Measurements from ENCODE around the gene GMCL2. TPM values are rescaled to one million over a fixed set of nuclear protein-coding genes. Genes with fewer than 3 reads are reported as not detected.

GMCL2 gene
- total RNA-seq, 1 experiment from 2014 or later: not detected

- no peak overlapping the region for H2BK20ac ChIP-seq (ENCODE audit: low read depth, low read length, poor library complexity, severe bottlenecking)
- H3K4me3 Mint-ChIP-seq: no peak overlapping the region
- H3K9me3 Mint-ChIP-seq: no peaks in the 10 kb centered on the region; a peak in 1 of 5 replicates
- H3K36me3 Mint-ChIP-seq (ENCODE audit: insufficient read depth in 1 of 3, low read depth in 3 of 3): peaks cover 2 to 7% (median 6%) of the 10 kb centered on the region in 3 experiments; a peak in 5 of 7 replicates
- no peak overlapping the region for H3K14ac ChIP-seq (ENCODE audit: insufficient read depth, low read length)
- H3K27ac Mint-ChIP-seq: no peak overlapping the region
- H2BK5ac ChIP-seq (ENCODE audit: insufficient read length, low read length): no peak overlapping the region
- H3K27me3 Mint-ChIP-seq (ENCODE audit: low read depth): peaks cover 1% of the 10 kb centered on the region; the same call in 1 of the 2 replicates
- no peaks in the 10 kb centered on the region for H3K79me1 ChIP-seq (ENCODE audit: insufficient read depth, low read depth, low read length, poor library complexity, severe bottlenecking)
- peaks cover 17 to 24% of the 10 kb centered on the region in 2 experiments for H3K4me1 Mint-ChIP-seq
- no peak overlapping the region for H3K27ac ChIP-seq (ENCODE audit: insufficient read length, low read depth, low read length)
- H2AK5ac ChIP-seq (ENCODE audit: insufficient read length, low read length): no peak overlapping the region
- TF ChIP-seq CTCF (conservative IDR thresholded peaks at IDR 0.05): no peak
- no peak overlapping the region for H3K23ac ChIP-seq (ENCODE audit: insufficient read length, low read depth, low read length)
- no peak overlapping the region for H4K5ac ChIP-seq (ENCODE audit: insufficient read length, low read depth, low read length)
- H2BK12ac ChIP-seq (ENCODE audit: insufficient read length, low read depth, low read length): no peak overlapping the region
- no peak overlapping the region for H4K91ac ChIP-seq (ENCODE audit: insufficient read length, low read depth, low read length)
- H3K23me2 ChIP-seq (ENCODE audit: insufficient read length, low read depth, low read length, poor library complexity, severe bottlenecking): peaks cover 3% of the 10 kb centered on the region
- no peak overlapping the region for H2AFZ ChIP-seq (ENCODE audit: low read length)
- DNase-seq: no peak
- no peaks in the 10 kb centered on the region for H3K27me3 ChIP-seq (ENCODE audit: insufficient read depth, low read length)
- no peaks in the 10 kb centered on the region for H3K9me3 ChIP-seq (ENCODE audit: control insufficient read depth, low read depth, low read length)
- H3K56ac ChIP-seq (ENCODE audit: insufficient read length, low read depth, low read length): no peak overlapping the region
- H3K4me2 ChIP-seq (ENCODE audit: insufficient read depth, insufficient read length, low read length): no peak overlapping the region
- H4K8ac ChIP-seq (replicated peaks; ENCODE audit: insufficient read length, low read depth, low read length): no peak overlapping the region
- H3K4me1 ChIP-seq (ENCODE audit: insufficient read depth, low read length): no peaks in the 10 kb centered on the region
- H3K4ac ChIP-seq (ENCODE audit: low read depth, low read length): no peak overlapping the region
- H2BK15ac ChIP-seq (ENCODE audit: low read depth, low read length): no peak overlapping the region
- no peak overlapping the region for H3T11ph ChIP-seq (ENCODE audit: low read length)
- WGBS (ENCODE audit: extremely low coverage, insufficient read length, low lambda C conversion rate): no CpG with 5 or more reads among the region's 9 CpGs
- no peak overlapping the region for H3K18ac ChIP-seq (ENCODE audit: insufficient read length, low read depth, low read length)
- H4K20me1 ChIP-seq (ENCODE audit: control insufficient read depth, insufficient read depth, insufficient read length): no peaks in the 10 kb centered on the region
- H3K9ac ChIP-seq (ENCODE audit: extremely low read depth, insufficient read length, low read length): no peak overlapping the region
- peaks cover 1% of the 10 kb centered on the region; the same call in 1 of the 2 replicates for H3K79me2 ChIP-seq (ENCODE audit: insufficient read depth, low read length)
- no peak overlapping the region for H2BK120ac ChIP-seq (ENCODE audit: low read depth, low read length, poor library complexity, severe bottlenecking)
Measured at GRCh38 chr5:178236126-178236525, 49.0 kb upstream of the GMCL2 start.

Data from H9 (cell line).